Germinal center (tissue), 1 donor: Measurements from ENCODE around the gene ACTR3.
"Not testable (repeated sequence)": the region's sequence is repeated elsewhere in the genome, so short reads cannot be mapped to it uniquely, and the experiment has no call there.

Experiments
- DNase-seq: peaks from one replicate; pipeline ENCODE4 v3.0.0; 2012; ENCODE audit warnings: mixed read lengths, low spot score

ACTR3 gene

DNA sequence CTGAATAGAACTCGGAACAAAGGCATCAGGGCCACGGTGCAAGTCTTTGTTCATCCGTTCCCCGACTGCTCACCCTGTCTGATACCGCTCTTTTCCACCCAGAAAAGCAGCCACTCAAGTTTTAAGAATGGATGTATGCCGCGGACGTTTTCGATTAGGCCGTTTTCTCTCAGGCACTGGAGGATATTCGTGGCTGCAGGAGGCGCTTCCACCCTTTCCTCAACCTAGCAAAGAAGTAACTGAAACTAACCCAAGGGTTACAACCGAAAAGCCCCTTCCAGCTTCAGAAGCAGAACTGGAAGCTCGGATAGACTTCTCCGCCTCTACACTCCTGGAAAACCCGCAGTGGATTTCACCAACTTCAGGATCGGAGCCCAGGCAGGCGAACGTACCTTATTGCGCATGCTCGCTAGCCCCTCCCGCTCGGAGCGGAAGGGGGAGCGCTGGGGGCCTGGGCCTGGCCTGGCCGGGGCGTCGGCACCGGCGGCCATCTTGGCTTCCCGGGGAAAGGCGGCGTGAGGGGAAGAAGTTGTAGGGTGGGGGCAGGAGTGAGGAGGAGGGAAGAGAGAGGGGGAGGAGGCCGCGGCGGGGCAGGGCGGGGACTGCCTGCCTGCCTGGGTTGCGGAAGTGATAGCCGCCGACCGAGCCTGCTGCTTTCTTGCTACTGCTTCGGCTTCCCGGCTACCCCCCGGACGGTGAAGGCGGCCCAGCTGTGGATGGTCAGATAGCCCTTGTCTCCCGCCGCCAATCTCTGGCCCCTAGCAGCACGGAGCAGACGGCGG lies at the start of gene ACTR3:
Gene ACTR3 (plus strand): TSS at position 619 of the 782 bp plus-strand sequence. CDS start 191 bp downstream, outside the sequence.
- DNase-seq, result peak; percentile 95

DNA sequence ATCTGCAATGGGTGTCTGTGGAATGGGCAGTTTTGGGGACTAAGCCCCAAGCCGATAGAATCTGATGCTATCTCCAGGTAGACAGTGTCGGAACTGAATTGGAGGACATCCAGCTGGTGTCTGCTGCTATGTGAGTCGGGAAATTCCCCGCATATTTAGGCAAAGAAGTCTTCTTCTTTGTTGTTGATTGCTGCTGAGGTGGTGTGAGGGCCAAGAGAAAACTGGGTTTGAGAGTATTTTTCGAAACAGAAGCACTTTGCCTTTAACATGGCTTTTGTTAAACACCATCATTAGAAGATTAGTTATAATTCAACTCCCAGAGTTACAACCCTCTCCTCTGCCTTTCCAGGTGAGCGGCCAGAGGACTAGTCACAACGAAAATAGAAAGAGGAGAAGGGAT lies 49.4 kb upstream of the ACTR3 start:
- DNase-seq, result no peak

GRCh38 chr2:113842919-113843736 lies 46.8 kb upstream of the ACTR3 start:
- DNase-seq, result no peak

DNA sequence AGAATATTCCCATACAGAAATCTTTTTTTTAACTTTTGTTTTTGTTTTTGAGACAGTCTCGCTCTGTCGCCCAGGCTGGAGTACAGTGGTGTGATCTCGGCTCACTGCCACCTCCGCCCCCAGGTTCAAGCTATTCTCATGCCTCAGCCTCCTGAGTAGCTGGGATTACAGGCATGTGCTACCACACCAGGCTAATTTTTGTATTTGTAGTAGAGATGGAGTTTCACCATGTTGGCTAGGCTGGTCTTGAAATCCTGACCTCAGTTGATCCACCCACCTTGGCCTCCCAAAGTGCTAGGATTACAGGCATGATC lies 46.2 kb upstream of the ACTR3 start:
- DNase-seq, result not testable (repeated sequence)

GRCh38 chr2:113845261-113845660 lies 44.6 kb upstream of the ACTR3 start:
- DNase-seq, result no peak

GRCh38 chr2:113845796-113846195 lies 44.1 kb upstream of the ACTR3 start:
- DNase-seq, result not testable (repeated sequence)

- DNase-seq, result no peak
These were observed 43.5 kb upstream of the ACTR3 start for GRCh38 chr2:113846429-113846828.

DNA sequence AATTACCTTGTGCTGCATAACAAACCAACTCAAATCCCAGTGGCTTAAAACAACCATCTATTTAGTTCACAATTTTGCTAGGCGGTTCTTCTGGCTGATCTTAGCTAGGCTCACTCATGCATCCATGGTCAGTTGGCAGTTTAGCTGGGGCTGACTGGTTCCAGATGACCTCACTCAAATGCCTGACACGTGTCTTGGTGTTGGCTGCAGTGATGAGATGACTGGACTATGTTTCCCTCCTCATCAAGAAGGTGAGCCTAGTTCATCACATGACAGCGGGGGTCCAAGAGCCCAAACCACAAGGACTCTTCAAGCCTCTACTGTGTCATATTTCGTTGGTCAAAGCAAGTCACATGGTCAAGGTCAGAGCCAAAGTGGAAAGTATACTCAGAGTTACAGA lies 42.7 kb upstream of the ACTR3 start:
- no peak for DNase-seq

GRCh38 chr2:113848758-113849415 lies 41.0 kb upstream of the ACTR3 start:
- no peak for DNase-seq

GRCh38 chr2:113850687-113851086 lies 39.2 kb upstream of the ACTR3 start:
- DNase-seq, result no peak

GRCh38 chr2:113851640-113852039 lies 38.2 kb upstream of the ACTR3 start:
- DNase-seq, result no peak

GRCh38 chr2:113854208-113854607 lies 35.7 kb upstream of the ACTR3 start:
- DNase-seq, result no peak

DNA sequence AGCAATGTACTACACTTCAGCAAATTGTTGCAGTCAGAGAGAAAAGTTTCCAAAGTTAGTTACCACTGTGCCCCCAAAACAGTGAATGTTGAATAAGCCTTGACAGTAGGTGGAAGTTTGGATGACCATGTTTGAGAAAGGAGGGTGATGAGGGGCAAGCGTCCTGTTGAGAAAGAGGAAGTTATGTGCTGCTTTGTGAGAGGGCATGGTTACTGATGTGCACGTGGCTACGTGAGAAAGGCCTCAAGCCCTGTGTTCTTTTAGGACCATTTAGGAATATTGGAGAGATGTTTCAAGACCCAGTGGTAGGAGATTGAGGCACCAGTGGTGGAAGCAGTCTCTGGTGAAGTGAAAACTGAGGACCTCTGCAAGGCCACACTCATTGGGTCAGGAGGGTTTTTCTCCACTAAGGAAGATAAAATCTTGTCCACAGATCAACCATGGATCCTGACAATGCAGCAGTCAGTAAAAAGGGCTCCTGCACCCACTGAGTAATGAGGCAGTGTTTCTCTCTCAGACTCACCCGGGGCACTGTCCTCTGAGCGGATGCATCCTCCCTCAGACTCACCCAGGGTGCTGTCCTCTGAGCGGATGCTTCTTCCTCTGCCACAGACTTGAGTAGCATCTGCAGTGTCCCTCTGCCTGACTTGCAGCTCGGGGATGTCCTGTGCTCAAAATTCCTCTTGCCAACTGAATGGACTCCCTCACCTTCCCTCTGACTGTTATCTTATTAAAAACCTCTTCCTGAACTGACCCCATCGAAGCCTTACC lies 34.7 kb upstream of the ACTR3 start:
- peak; percentile 19 for DNase-seq

DNA sequence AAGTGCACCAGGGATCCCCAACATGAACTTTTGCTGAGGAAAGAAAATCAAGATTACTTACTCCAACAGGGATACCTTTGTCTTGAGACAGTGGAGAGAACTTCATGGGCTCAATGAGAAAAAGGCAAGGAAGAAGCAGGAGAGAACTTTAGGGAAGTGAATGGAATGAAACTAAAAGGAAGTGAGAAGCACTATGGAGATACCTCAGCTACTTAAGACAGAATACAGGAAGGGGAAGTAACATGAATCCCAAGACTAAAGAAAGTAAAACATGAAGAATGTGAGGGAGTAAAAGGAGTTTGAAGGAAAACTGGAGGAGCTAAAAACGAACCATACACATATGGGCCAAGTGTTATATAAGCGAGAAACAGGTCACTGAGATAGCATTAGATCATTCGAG lies 32.4 kb upstream of the ACTR3 start:
- no peak for DNase-seq

DNA sequence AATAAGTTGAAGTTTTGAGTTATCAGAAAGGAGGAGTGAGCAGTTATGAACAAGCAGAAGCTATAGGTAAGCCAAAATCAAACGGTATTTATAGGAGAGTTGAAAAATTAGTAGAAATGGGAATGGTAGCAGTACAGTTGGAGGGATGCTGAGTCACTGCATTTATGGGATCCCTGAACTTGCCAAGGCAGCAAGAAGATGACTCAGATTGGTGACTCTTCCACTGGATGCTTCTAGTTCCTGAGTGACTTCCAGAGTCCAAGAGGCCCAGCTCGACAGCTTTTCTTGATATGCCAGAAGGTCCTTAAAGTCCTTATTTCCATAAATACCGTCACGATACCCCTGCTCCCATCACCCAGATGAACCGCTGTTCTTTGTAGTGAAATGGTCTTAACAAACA lies 31.1 kb upstream of the ACTR3 start:
- no peak for DNase-seq

DNA sequence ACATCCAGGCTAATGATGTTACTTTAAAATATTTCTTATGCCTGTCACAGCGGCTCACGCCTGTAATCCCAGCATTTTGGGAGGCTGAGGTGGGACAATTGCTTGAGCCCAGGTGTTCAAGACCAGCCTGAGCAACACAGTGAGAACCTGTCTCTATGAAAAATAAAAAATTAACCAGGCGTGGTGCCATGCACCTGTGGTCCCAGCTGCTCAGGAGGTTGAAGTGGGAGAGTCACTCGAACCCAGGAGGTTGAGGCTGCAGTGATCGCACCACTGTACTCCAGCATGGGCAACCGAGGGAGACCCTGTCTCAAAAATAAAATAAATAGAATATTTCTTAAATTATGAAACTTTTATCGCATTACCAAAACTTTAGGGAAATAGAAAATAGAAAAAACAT lies 28.1 kb upstream of the ACTR3 start:
- no peak for DNase-seq

- DNase-seq, result peak; percentile 38
These were observed 26.7 kb upstream of the ACTR3 start for GRCh38 chr2:113863144-113863543.

DNA sequence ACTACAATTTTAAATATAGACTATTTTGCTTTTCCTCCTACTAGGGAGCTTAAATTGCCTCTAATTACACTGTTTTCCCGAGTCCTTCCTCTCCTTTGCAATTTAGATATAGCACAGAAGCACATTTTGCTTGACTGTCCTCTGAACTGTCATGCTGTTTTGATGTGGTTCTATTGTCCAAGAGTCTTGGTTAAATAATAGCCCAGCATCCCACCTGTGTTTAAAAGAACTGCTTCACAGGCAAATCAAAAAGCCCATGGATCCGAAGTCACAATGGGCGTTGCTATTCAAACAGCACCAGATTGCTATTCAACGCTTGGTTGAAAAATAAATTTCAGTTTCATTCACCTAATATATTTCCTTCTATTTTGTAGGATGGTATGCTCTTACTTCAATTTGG lies 22.3 kb upstream of the ACTR3 start:
- DNase-seq, result no peak

GRCh38 chr2:113869253-113869652 lies 20.6 kb upstream of the ACTR3 start:
- DNase-seq, result no peak

- no peak for DNase-seq
These were observed 17.7 kb upstream of the ACTR3 start for GRCh38 chr2:113872201-113872600.

- no peak for DNase-seq
These were observed 16.0 kb upstream of the ACTR3 start for GRCh38 chr2:113873867-113874266.

GRCh38 chr2:113875135-113875534 lies 14.8 kb upstream of the ACTR3 start:
- DNase-seq, result no peak
